ENCODE data around the gene HOXD8. TPM values are rescaled to one million over a fixed set of nuclear protein-coding genes. Genes with fewer than 3 reads are reported as not detected.
A peak's percentile ranks its signal among the peaks of the same experiment; 100 is the strongest.

The HOXD8 gene
- total and polyA plus RNA-seq, 2 donors (not counting 1 experiment from before 2014, with no cell fraction given), result not detected

- no peaks in the 10 kb centered on the region for H3K9me3 ChIP-seq (ENCODE audit: control insufficient read depth, insufficient read depth, low read depth, low read length)
- H3K4me2 ChIP-seq (ENCODE audit: extremely low read depth, insufficient read depth, low read length), result no peak overlapping the region
- no peaks in the 10 kb centered on the region for H3K4me1 ChIP-seq (ENCODE audit: control insufficient read depth, extremely low read depth, insufficient read depth, low read length)
- no peak overlapping the region for H3K9ac ChIP-seq (ENCODE audit: insufficient read depth, low read length)
- DNase-seq (ENCODE audit: low read depth in 2 of 2), result no peak
- no peak overlapping the region for H3K4me3 ChIP-seq (replicated peaks in 1 of 4; ENCODE audit: control extremely low read depth in 1 of 4, insufficient read depth in 1 of 4, low read depth in 3 of 4, low read length in 4 of 4)
- H3K36me3 ChIP-seq (ENCODE audit: control insufficient read depth, insufficient read depth, low read length), result no peaks in the 10 kb centered on the region
- no peak overlapping the region for H2AFZ ChIP-seq (ENCODE audit: low read length)
- H3K27ac ChIP-seq (ENCODE audit: insufficient read depth, low read length), result no peak overlapping the region
- H3K79me2 ChIP-seq (ENCODE audit: control insufficient read depth, insufficient read depth, low read length), result no peaks in the 10 kb centered on the region
- peaks cover 78% of the 10 kb centered on the region for H3K27me3 ChIP-seq (ENCODE audit: control insufficient read depth, insufficient read depth, low read length)
- no peak for TF ChIP-seq CTCF (conservative IDR thresholded peaks at IDR 0.05 in 1 of 2, IDR thresholded peaks at IDR 0.05 in 1 of 2; ENCODE audit: low read depth in 1 of 2, low read length in 2 of 2)
- TF ChIP-seq EZH2 (IDR thresholded peaks at IDR 0.05; ENCODE audit: low read length, missing control alignments), result no peak
- H4K20me1 ChIP-seq (ENCODE audit: control insufficient read depth, extremely low read depth, insufficient read depth, low read length), result no peaks in the 10 kb centered on the region
Observed at GRCh38 chr2:176128172-176128981, 1.1 kb upstream of the HOXD8 start.

- no peak overlapping the region for H3K27ac ChIP-seq (ENCODE audit: insufficient read depth, low read length)
- H3K4me1 ChIP-seq (ENCODE audit: control insufficient read depth, extremely low read depth, insufficient read depth, low read length), result no peaks in the 10 kb centered on the region
- no peaks in the 10 kb centered on the region for H3K36me3 ChIP-seq (ENCODE audit: control insufficient read depth, insufficient read depth, low read length)
- no peak overlapping the region for H2AFZ ChIP-seq (ENCODE audit: low read length)
- TF ChIP-seq EZH2 (IDR thresholded peaks at IDR 0.05; ENCODE audit: low read length, missing control alignments), result no peak
- no peak for TF ChIP-seq CTCF (conservative IDR thresholded peaks at IDR 0.05 in 1 of 2, IDR thresholded peaks at IDR 0.05 in 1 of 2; ENCODE audit: low read depth in 1 of 2, low read length in 2 of 2)
- H3K79me2 ChIP-seq (ENCODE audit: control insufficient read depth, insufficient read depth, low read length), result no peaks in the 10 kb centered on the region
- H3K27me3 ChIP-seq (ENCODE audit: control insufficient read depth, insufficient read depth, low read length), result peaks cover 75% of the 10 kb centered on the region
- no peak for DNase-seq (ENCODE audit: low read depth in 2 of 2)
- H4K20me1 ChIP-seq (ENCODE audit: control insufficient read depth, extremely low read depth, insufficient read depth, low read length), result no peaks in the 10 kb centered on the region
- H3K9ac ChIP-seq (ENCODE audit: insufficient read depth, low read length), result no peak overlapping the region
- no peak overlapping the region for H3K4me3 ChIP-seq (replicated peaks in 1 of 4; ENCODE audit: control extremely low read depth in 1 of 4, insufficient read depth in 1 of 4, low read depth in 3 of 4, low read length in 4 of 4)
- H3K4me2 ChIP-seq (ENCODE audit: extremely low read depth, insufficient read depth, low read length), result no peak overlapping the region
- H3K9me3 ChIP-seq (ENCODE audit: control insufficient read depth, insufficient read depth, low read depth, low read length), result no peaks in the 10 kb centered on the region
Observed at GRCh38 chr2:176129813-176130146, 275 bp downstream of the HOXD8 start.

- no peaks in the 10 kb centered on the region for H3K4me1 ChIP-seq (ENCODE audit: control insufficient read depth, extremely low read depth, insufficient read depth, low read length)
- no peak for DNase-seq (ENCODE audit: low read depth in 2 of 2)
- no peaks in the 10 kb centered on the region for H3K9me3 ChIP-seq (ENCODE audit: control insufficient read depth, insufficient read depth, low read depth, low read length)
- H3K79me2 ChIP-seq (ENCODE audit: control insufficient read depth, insufficient read depth, low read length), result no peaks in the 10 kb centered on the region
- H3K27ac ChIP-seq (ENCODE audit: insufficient read depth, low read length), result no peak overlapping the region
- H3K4me3 ChIP-seq (replicated peaks in 1 of 4; ENCODE audit: control extremely low read depth in 1 of 4, insufficient read depth in 1 of 4, low read depth in 3 of 4, low read length in 4 of 4), result peak overlapping the region in 1 of 4 experiments; percentile 7
- no peaks in the 10 kb centered on the region for H3K36me3 ChIP-seq (ENCODE audit: control insufficient read depth, insufficient read depth, low read length)
- H3K9ac ChIP-seq (ENCODE audit: insufficient read depth, low read length), result no peak overlapping the region
- H4K20me1 ChIP-seq (ENCODE audit: control insufficient read depth, extremely low read depth, insufficient read depth, low read length), result no peaks in the 10 kb centered on the region
- H3K27me3 ChIP-seq (ENCODE audit: control insufficient read depth, insufficient read depth, low read length), result peaks cover 72% of the 10 kb centered on the region
- TF ChIP-seq EZH2 (IDR thresholded peaks at IDR 0.05; ENCODE audit: low read length, missing control alignments) (peak; percentile 83), CTCF (conservative IDR thresholded peaks at IDR 0.05 in 1 of 2, IDR thresholded peaks at IDR 0.05 in 1 of 2; ENCODE audit: low read depth in 1 of 2, low read length in 2 of 2) (no peak)
- H2AFZ ChIP-seq (ENCODE audit: low read length), result no peak overlapping the region
- H3K4me2 ChIP-seq (ENCODE audit: extremely low read depth, insufficient read depth, low read length), result no peak overlapping the region
Observed at GRCh38 chr2:176130147-176130956, 847 bp downstream of the HOXD8 start.
